LHCN-M2 (cell line): ENCODE data around the gene TMEM45A. TPM values are rescaled to one million over a fixed set of nuclear protein-coding genes. Genes with fewer than 3 reads are reported as not detected.
A peak's percentile ranks its signal among the peaks of the same experiment; 100 is the strongest.
"Not testable (repeated sequence)": the region's sequence is repeated elsewhere in the genome, so short reads cannot be mapped to it uniquely, and the experiment has no call there.

ENCODE experiments used
- DNase-seq: peaks from one replicate; pipeline ENCODE4 v3.0.0-alpha.2; 2012; ENCODE audit warnings: low read depth
- total RNA-seq: library from RNA; depleted of rRNA; stranded (reverse); fragments of >200 nt; gene quantifications from 2 replicates; pipeline ENCODE4 v1.2.3, GENCODE V29; 2014

TMEM45A gene
- total RNA-seq, 1 experiment from 2014 or later: 36.3 TPM

DNA sequence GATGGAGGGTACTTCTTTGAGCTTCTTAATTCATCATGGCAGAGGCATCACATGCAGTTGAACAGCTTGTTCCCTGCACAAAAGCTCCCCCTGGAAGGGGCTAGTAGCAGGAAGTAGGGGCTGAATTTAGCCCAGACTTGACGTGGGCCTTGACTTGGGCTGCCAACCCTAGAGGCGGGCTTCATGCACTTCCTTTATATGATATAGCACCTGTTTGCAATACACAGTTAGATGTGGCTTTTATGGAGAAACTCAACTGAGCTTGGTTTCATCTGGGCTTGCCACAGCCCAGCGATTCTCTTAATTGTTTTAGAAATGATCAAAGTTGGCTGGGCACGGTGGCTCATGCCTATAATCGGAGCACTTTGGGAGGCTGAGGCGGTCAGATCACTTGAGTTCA, 83.3 kb downstream of the TMEM45A start:
- no peak for DNase-seq

GRCh38 chr3:100577382-100578008, 85.1 kb downstream of the TMEM45A start:
- no peak for DNase-seq

DNA sequence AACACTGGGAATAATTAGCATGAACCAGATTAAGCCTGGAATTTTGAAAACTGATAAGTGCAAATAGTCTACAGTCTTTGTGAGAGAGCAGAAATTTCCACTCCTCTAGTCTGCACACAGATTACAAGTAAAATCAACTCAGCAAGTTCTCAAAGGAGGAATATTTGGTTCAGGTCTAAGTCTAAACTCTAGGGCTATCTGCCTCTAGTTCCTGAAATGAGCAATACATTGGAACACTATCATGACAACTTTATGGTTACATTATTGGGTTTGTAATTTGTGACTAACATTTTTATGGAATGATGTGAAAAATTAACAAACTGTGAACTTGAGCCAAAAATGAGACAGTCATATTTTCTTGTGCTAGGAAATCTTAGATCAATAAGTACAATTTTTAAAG, 86.2 kb downstream of the TMEM45A start:
- DNase-seq: no peak

DNA sequence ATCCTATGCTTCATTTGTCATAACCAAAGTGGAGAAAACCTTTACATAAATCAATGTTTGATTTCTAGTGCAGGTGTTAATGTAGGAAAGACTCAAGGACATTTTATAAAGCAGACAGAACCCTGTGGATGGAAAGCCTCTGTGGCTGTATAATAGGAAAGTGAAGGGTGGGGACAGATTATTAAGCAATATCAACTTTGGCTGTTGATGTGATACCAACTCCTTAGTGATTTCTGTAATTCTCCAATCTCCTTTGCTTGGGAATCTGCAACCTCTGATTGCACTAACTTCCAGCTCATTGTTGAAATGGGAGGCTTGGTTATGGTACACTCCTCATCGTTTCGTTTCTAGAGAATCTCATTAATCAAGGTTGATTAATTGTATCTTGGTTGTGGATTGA, 87.7 kb downstream of the TMEM45A start:
- DNase-seq: no peak

DNA sequence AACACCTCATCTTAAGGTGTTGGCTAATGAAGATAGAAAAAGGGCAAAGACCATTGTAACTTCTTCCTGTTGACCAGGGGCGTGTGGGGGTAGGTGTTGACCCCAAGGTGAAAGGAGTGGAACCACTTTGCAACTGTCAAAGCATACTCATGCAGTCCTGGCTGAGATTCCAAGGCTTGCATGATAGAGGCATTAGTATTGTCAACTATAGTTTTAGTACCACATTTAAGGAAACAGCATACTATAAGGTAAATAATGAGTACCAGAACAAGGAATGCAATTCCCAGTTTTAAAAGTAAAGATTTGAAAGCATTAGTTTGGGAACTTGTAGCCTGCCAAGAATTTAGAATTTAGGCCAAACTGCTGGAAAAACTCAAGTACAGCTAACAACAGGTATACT, 89.2 kb downstream of the TMEM45A start:
- no peak for DNase-seq

DNA sequence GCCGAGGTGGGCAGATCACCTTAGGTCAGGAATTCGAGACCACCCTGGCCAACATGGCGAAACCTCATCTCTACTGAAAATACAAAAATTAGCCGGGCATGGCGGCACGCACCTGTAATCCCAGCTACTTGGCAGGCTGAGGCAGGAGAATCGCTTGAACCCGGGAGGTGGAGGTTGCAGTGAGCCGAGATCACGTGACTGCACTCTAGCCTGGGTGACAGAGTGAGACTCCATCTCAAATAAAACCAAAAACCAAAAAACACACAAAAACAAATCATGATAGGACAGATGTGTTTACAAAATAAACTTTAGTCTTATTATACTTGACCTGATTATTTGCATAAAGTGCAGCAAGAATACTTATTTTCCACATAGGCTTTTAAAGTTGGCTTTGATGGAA, 89.7 kb downstream of the TMEM45A start:
- DNase-seq: not testable (repeated sequence)

- no peak for DNase-seq
Observed at GRCh38 chr3:100584101-100584660, 91.8 kb downstream of the TMEM45A start.

DNA sequence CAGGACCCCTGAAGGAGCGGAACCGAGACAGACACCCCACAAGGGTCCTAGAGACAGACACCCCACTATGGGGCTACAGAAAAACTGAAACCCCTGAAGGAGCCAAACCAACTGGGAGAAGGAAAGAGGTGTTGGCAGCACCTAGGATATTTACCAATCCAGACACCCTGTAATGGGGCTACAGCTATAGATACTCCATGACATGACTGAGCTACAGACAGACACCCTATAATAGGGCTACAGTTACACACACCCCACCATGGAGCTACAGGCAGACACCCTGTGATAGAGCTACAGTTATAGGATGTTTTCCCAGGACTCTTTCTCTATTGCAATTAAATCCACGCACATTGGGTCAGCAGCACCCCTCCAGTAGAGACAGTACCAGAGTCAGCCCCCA, 94.4 kb downstream of the TMEM45A start:
- no peak for DNase-seq

- DNase-seq: no peak
Observed at GRCh38 chr3:100588251-100588650, 95.8 kb downstream of the TMEM45A start.

DNA sequence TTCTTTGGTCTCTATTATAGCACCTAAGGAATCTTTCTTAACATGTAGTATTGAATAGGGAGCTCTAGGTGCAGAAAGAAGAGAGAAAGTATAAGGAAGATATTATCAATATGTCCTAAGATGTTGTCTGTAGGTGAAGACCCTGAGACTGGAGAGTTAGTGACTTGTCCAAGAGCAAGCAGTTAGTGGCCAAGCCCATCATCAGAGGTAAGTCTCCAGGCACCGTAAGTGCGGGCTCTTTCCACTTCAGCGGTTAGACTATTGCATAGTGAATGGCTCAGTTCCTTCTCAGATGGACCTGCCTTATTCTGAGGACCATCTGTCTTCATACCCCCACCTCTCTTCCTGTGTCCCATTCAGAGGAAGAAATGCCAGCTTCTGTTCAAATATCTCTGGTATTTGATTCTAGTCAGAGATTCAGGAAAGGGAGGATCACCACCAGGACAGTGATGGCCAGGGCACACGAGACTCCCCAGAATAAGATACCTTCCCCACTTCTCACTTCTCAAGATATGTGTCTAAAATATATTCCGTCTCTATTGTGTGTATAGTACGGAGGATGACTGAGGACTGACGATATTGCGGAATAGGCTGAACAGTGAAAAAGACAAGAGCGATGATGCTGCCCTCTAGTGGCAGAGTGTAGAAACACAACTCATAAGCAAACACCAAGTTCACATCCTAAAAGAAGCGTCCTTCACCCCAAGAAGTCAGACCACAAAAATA, 97.9 kb downstream of the TMEM45A start:
- peak; percentile 68 for DNase-seq

DNA sequence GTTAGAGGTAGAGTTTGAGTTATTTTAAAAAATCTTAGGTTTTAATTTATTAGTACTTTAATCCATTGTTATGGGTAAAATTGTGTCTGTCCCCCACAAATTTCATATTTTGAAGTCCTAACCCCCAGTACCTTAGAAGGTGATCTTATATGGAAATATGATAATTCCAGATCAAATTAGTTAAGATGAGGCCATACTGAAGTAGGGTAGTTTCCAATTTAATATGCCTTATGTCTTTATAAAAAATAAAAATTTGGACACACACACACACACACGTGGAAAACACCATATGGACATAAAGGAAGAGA, 98.4 kb downstream of the TMEM45A start:
- no peak for DNase-seq

DNA sequence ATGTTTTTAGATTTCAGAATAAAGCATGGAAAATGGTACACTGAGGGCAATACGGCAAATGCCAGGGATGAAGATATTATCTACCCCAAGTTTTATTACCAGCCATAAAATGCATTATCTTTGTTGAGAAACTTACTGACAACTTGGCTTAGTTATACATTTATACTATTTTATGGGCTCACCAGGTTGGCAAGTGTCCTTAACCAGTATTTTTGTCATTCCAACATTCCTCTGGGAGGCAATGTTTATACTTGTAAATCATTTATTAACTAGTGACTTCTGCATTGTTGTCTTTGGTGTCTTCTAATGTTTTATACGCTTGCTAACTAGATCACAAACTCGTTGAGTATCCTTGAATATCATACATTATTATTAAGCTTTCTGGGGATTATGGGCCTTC, 99.0 kb downstream of the TMEM45A start:
- no peak for DNase-seq

GRCh38 chr3:100600181-100601042, 108.0 kb downstream of the TMEM45A start:
- DNase-seq: no peak

- DNase-seq: peak; percentile 32
Observed at GRCh38 chr3:100602506-100603444, 110.4 kb downstream of the TMEM45A start.

GRCh38 chr3:100603469-100603868, 111.0 kb downstream of the TMEM45A start:
- DNase-seq: peak; percentile 47

DNA sequence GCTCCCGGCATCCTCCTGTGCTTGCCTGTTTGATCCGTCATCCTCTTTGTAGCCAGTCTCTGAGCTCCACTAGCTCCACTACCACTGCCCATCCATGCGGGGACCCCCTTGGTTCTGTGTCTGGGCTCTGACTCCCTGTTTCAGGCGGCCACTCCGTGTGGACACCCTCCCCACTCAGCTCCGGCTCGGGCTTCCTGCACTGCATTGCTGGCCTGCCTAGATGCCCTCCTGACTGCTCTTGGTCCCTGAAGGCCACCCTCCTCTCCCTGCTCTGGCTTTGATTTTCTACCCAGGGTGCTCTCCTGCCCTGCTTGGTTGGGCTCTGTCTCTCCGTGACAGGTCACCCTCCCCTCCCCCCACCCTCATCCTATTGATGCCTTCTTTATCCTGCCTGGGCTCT, 112.9 kb downstream of the TMEM45A start:
- DNase-seq: no peak

- no peak for DNase-seq
Observed at GRCh38 chr3:100606894-100607512, 114.6 kb downstream of the TMEM45A start.

GRCh38 chr3:100609305-100609704, 116.9 kb downstream of the TMEM45A start, which contains the start of gene ADGRG7:
TSS of gene ADGRG7 (plus strand) at chr3:100609601. CDS start at chr3:100609857, 256 bp downstream.
- DNase-seq: no peak

DNA sequence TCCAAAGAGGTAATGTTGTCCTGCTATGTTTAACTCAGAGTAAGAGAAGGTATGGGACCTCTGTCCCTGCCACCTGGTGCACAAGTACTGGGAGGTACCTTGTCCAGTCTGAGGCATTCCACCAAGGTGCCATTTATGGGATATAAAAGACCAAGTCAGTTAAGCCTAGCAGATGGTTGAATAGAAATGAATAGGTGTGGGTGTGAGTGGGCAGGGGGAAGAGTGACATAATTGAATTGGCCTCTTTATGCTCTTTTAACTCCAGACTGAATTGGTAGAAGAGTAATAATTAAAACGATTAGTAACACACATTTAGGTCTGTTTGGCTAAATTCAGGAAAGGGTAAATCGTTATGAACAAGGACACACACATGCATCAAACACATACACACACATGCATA, 117.5 kb downstream of the TMEM45A start:
- DNase-seq: no peak

DNA sequence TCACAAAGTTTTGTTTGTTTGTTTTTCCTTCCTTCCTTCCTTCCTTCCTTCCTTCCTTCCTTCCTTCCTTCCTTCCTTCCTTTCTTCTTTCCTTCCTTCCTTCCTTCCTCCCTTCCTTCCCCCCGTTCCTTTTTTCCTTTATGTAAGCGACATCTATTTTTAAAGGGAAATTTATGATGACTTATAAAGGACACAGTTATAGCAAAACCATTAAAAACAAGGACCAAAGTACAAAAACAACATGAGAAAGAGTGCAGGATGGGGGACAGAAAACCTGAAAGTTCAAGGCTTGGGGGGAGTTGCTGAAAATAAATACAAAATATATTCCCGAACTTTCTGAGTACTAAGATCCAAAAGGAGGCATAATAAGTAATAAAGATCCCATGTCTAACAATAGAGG, 118.8 kb downstream of the TMEM45A start:
- DNase-seq: no peak
